ENCODE data around the gene DCXR.

DNA sequence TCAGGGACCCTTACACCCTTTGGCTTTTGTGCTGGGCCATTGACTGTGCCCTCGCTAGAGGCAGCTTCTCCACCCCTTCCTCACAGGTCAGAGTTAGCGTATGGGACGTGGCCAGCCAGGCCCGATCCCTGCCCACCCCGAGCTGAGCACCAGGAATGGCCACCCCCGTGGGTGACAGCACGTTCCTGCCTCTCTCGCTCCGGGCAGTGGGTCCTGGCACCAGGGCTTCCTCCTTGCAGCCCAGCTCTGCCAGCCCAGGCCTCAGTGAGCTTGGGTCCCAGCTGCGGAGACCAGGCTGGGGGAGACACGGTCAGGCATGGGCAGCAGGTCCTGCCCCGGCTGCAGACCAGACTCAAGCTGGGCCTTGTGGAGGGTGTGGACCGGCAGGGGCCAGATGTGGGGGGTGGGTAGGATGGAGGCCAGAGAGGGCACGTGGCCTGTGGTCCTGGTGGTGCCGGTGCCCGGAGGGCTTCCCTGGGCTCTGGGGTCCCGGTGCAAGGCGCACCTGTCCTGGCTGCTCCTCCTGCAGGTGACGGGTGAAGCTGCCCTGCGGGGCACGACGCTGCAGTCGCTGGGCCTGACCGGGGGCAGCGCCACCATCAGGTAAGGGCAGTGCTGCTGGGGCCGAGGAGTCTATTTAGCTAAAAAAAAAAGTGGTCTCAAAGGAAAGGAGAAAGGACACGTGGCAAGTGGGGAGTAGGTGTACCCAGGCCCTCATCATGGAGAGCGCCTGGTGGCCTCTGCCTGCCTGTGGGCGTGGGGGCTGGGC is 41.9 kb downstream of the DCXR start:
- TF ChIP-seq, protein P1, sequence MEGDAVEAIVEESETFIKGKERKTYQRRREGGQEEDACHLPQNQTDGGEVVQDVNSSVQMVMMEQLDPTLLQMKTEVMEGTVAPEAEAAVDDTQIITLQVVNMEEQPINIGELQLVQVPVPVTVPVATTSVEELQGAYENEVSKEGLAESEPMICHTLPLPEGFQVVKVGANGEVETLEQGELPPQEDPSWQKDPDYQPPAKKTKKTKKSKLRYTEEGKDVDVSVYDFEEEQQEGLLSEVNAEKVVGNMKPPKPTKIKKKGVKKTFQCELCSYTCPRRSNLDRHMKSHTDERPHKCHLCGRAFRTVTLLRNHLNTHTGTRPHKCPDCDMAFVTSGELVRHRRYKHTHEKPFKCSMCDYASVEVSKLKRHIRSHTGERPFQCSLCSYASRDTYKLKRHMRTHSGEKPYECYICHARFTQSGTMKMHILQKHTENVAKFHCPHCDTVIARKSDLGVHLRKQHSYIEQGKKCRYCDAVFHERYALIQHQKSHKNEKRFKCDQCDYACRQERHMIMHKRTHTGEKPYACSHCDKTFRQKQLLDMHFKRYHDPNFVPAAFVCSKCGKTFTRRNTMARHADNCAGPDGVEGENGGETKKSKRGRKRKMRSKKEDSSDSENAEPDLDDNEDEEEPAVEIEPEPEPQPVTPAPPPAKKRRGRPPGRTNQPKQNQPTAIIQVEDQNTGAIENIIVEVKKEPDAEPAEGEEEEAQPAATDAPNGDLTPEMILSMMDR (IDR thresholded peaks at IDR 0.05) = no peak
- TF ChIP-seq POLR2AphosphoS5 (IDR thresholded peaks at IDR 0.05) (no peak), POLR2A (IDR thresholded peaks at IDR 0.05; ENCODE audit: low read depth) (no peak), EP300 (IDR thresholded peaks at IDR 0.05) (no peak)
